Measurements from ENCODE around the gene NPC1.
"Not testable (repeated sequence)": the region's sequence is repeated elsewhere in the genome, so short reads cannot be mapped to it uniquely, and the experiment has no call there.

The NPC1 gene

GRCh38 chr18:23515911-23516546 lies 70.3 kb downstream of the NPC1 start:
- Mint-ChIP-seq H3K27ac (no peak overlapping the region), H3K9me3 (no peaks in the 10 kb centered on the region), H3K27me3 (no peaks in the 10 kb centered on the region), H3K36me3 (ENCODE audit: low read depth) (peaks cover 64% of the 10 kb centered on the region), H3K4me1 (ENCODE audit: low read depth) (peaks cover 22% of the 10 kb centered on the region), H3K4me3 (no peak overlapping the region)

GRCh38 chr18:23512641-23513040 lies 73.7 kb downstream of the NPC1 start:
- Mint-ChIP-seq H3K9me3 (no peaks in the 10 kb centered on the region), H3K36me3 (ENCODE audit: low read depth) (peaks cover 61% of the 10 kb centered on the region), H3K4me3 (no peak overlapping the region), H3K27ac (peak overlapping the region; percentile 55), H3K27me3 (no peaks in the 10 kb centered on the region), H3K4me1 (ENCODE audit: low read depth) (peaks cover 34% of the 10 kb centered on the region)

GRCh38 chr18:23512216-23512615 lies 74.1 kb downstream of the NPC1 start:
- not testable (repeated sequence) for H3K9me3 Mint-ChIP-seq, H3K27me3 Mint-ChIP-seq, H3K4me3 Mint-ChIP-seq
- Mint-ChIP-seq H3K27ac (peak overlapping the region; percentile 55), H3K4me1 (ENCODE audit: low read depth) (peaks cover 39% of the 10 kb centered on the region), H3K36me3 (ENCODE audit: low read depth) (peaks cover 61% of the 10 kb centered on the region)

- Mint-ChIP-seq H3K36me3 (ENCODE audit: low read depth) (peaks cover 63% of the 10 kb centered on the region), H3K4me1 (ENCODE audit: low read depth) (peaks cover 40% of the 10 kb centered on the region)
- not testable (repeated sequence) for H3K9me3 Mint-ChIP-seq, H3K27ac Mint-ChIP-seq, H3K27me3 Mint-ChIP-seq, H3K4me3 Mint-ChIP-seq
Measured at GRCh38 chr18:23510923-23511322, 75.4 kb downstream of the NPC1 start.

- H3K4me3 Mint-ChIP-seq = no peak overlapping the region
- no peaks in the 10 kb centered on the region for H3K27me3 Mint-ChIP-seq
- H3K27ac Mint-ChIP-seq = no peak overlapping the region
- H3K9me3 Mint-ChIP-seq = no peaks in the 10 kb centered on the region
- H3K4me1 Mint-ChIP-seq (ENCODE audit: low read depth) = peaks cover 54% of the 10 kb centered on the region
- peaks cover 45% of the 10 kb centered on the region for H3K36me3 Mint-ChIP-seq (ENCODE audit: low read depth)
Measured at GRCh38 chr18:23506393-23506792, 79.9 kb downstream of the NPC1 start.

- peaks cover 30% of the 10 kb centered on the region for H3K36me3 Mint-ChIP-seq (ENCODE audit: low read depth)
- H3K4me1 Mint-ChIP-seq (ENCODE audit: low read depth) = peaks cover 52% of the 10 kb centered on the region
- no peaks in the 10 kb centered on the region for H3K9me3 Mint-ChIP-seq
- H3K27ac Mint-ChIP-seq = peak overlapping the region; percentile 89
- H3K4me3 Mint-ChIP-seq = peak overlapping the region; percentile 96
- H3K27me3 Mint-ChIP-seq = no peaks in the 10 kb centered on the region
Measured at GRCh38 chr18:23504720-23505119, 81.6 kb downstream of the NPC1 start.

- H3K4me3 Mint-ChIP-seq = peak overlapping the region; percentile 96
- peaks cover 60% of the 10 kb centered on the region for H3K4me1 Mint-ChIP-seq (ENCODE audit: low read depth)
- H3K9me3 Mint-ChIP-seq = no peaks in the 10 kb centered on the region
- peak overlapping the region; percentile 89 for H3K27ac Mint-ChIP-seq
- no peaks in the 10 kb centered on the region for H3K27me3 Mint-ChIP-seq
- peaks cover 29% of the 10 kb centered on the region for H3K36me3 Mint-ChIP-seq (ENCODE audit: low read depth)
Measured at GRCh38 chr18:23503963-23504344, 82.4 kb downstream of the NPC1 start.

GRCh38 chr18:23503038-23503962 lies 83.0 kb downstream of the NPC1 start, which contains the start of gene RMC1:
Gene RMC1, plus strand, starts transcription at chr18:23503511. Its CDS starts 108 bp downstream, at chr18:23503619.
- peaks cover 63% of the 10 kb centered on the region for H3K4me1 Mint-ChIP-seq (ENCODE audit: low read depth)
- H3K9me3 Mint-ChIP-seq = no peaks in the 10 kb centered on the region
- peak within 1 kb of the TSS; percentile 93 for H3K27ac Mint-ChIP-seq

GRCh38 chr18:23502516-23503037 lies 83.7 kb downstream of the NPC1 start:
- H3K27ac Mint-ChIP-seq = peak overlapping the region; percentile 93
- peak overlapping the region; percentile 85 for H3K4me3 Mint-ChIP-seq
- peaks cover 65% of the 10 kb centered on the region for H3K4me1 Mint-ChIP-seq (ENCODE audit: low read depth)

More at GRCh38 chr18:23503038-23503962, 83.0 kb downstream of the NPC1 start, which contains the start of gene RMC1:
- Mint-ChIP-seq H3K27me3 (no peaks in the 10 kb centered on the region), H3K36me3 (ENCODE audit: low read depth) (peaks cover 24% of the 10 kb centered on the region), H3K4me3 (peak within 1 kb of the TSS; percentile 96)

GRCh38 chr18:23501626-23502025 lies 84.7 kb downstream of the NPC1 start:
- no peaks in the 10 kb centered on the region for H3K9me3 Mint-ChIP-seq
- H3K4me1 Mint-ChIP-seq (ENCODE audit: low read depth) = peaks cover 61% of the 10 kb centered on the region
- H3K4me3 Mint-ChIP-seq = peak overlapping the region; percentile 35
- H3K27ac Mint-ChIP-seq = no peak overlapping the region
- no peaks in the 10 kb centered on the region for H3K27me3 Mint-ChIP-seq
- H3K36me3 Mint-ChIP-seq (ENCODE audit: low read depth) = peaks cover 10% of the 10 kb centered on the region

More at GRCh38 chr18:23502516-23503037, 83.7 kb downstream of the NPC1 start:
- Mint-ChIP-seq H3K9me3 (no peaks in the 10 kb centered on the region), H3K36me3 (ENCODE audit: low read depth) (peaks cover 17% of the 10 kb centered on the region), H3K27me3 (no peaks in the 10 kb centered on the region)

GRCh38 chr18:23499291-23499781 lies 87.0 kb downstream of the NPC1 start:
- Mint-ChIP-seq H3K36me3 (ENCODE audit: low read depth) (no peaks in the 10 kb centered on the region), H3K4me1 (ENCODE audit: low read depth) (peaks cover 49% of the 10 kb centered on the region), H3K9me3 (no peaks in the 10 kb centered on the region), H3K27me3 (no peaks in the 10 kb centered on the region), H3K4me3 (peak overlapping the region; percentile 20), H3K27ac (peak overlapping the region; percentile 7)

GRCh38 chr18:23498877-23499276 lies 87.4 kb downstream of the NPC1 start:
- Mint-ChIP-seq H3K27ac (no peak overlapping the region), H3K4me3 (no peak overlapping the region), H3K27me3 (no peaks in the 10 kb centered on the region), H3K36me3 (ENCODE audit: low read depth) (no peaks in the 10 kb centered on the region), H3K4me1 (ENCODE audit: low read depth) (peaks cover 45% of the 10 kb centered on the region), H3K9me3 (no peaks in the 10 kb centered on the region)

GRCh38 chr18:23498117-23498516 lies 88.2 kb downstream of the NPC1 start:
- Mint-ChIP-seq H3K27me3 (no peaks in the 10 kb centered on the region), H3K4me1 (ENCODE audit: low read depth) (peaks cover 44% of the 10 kb centered on the region), H3K4me3 (no peak overlapping the region), H3K27ac (no peak overlapping the region), H3K9me3 (no peaks in the 10 kb centered on the region), H3K36me3 (ENCODE audit: low read depth) (no peaks in the 10 kb centered on the region)

GRCh38 chr18:23495723-23496440 lies 90.4 kb downstream of the NPC1 start:
- H3K9me3 Mint-ChIP-seq = no peaks in the 10 kb centered on the region
- H3K4me3 Mint-ChIP-seq = peak overlapping the region; percentile 4
- peaks cover 25% of the 10 kb centered on the region for H3K4me1 Mint-ChIP-seq (ENCODE audit: low read depth)
- peak overlapping the region; percentile 33 for H3K27ac Mint-ChIP-seq
- no peaks in the 10 kb centered on the region for H3K36me3 Mint-ChIP-seq (ENCODE audit: low read depth)
- no peaks in the 10 kb centered on the region for H3K27me3 Mint-ChIP-seq

All from stimulated activated naive CD8-positive, alpha-beta T cell treated with anti-CD3 and anti-CD28 coated beads, Interleukin-15, Interleukin-2, amounts not matched to agents 100 ng/mL and 50 ng/mL, for 24 hours (primary cell).